B cell (primary cell): ENCODE measurements around the gene WTIP. TPM values are rescaled to one million over a fixed set of nuclear protein-coding genes. Genes with fewer than 3 reads are reported as not detected.

Source experiments
- ATAC-seq: fragments of 200-7000 bp; cut with Tn5 transposase; one replicate; pipeline ENCODE4 v1.10.0; 2021; ENCODE audit warnings: low read depth, mild to moderate bottlenecking, moderate number of reproducible peaks, moderate library complexity
- CTCF ChIA-PET: fragments of 350-600 bp; sonication (Branson Sonifier 250); formaldehyde crosslinking; loops from one replicate; lab custom pipeline; 2021; ENCODE audit warnings: antibody characterized with exemption, inconsistent platforms; lab: Charles Lee
- POLR2A ChIA-PET: fragments of 350-600 bp; sonication (Branson Sonifier 250); formaldehyde crosslinking; loops from one replicate; lab custom pipeline; 2021; ENCODE audit warnings: antibody characterized with exemption; lab: Charles Lee
- DNase-seq: peaks from one replicate; pipeline ENCODE4 v3.0.0; 2013
- H2AFZ ChIP-seq: 2 replicates; pipeline ENCODE4 v1.6.1; 2012; ENCODE audit warnings: mild to moderate bottlenecking, low read depth, low read length; ENCODE audit not compliant: insufficient read depth, poor library complexity, severe bottlenecking
- H3K27ac ChIP-seq, 2 donors: 1 replicate in 1 of 2; 2 replicates in 1 of 2; pipeline ENCODE4 v1.5.1; 2012 to 2013; ENCODE audit warnings: low read length in 2 of 2, mild to moderate bottlenecking in 2 of 2, moderate library complexity in 1 of 2
- H3K27me3 ChIP-seq, 4 experiments: fragments of 200-600 bp in 1 of 4; sonication (generic) in 1 of 4; replicated peaks in 1 of 4; 1 replicate in 2 of 4; 2 replicates in 2 of 4; pipeline versions ENCODE4 v1.6.1 to v1.7.0; 2013 to 2016; ENCODE audit warnings: low read length in 3 of 4, mild to moderate bottlenecking in 2 of 4, mixed read lengths in 1 of 4, moderate library complexity in 1 of 4; ENCODE audit not compliant: insufficient read depth in 4 of 4, control insufficient read depth in 3 of 4; ENCODE audit errors: control extremely low read depth in 1 of 4
- H3K36me3 ChIP-seq, 2 experiments: replicated peaks in 1 of 2; 1 replicate in 1 of 2; 2 replicates in 1 of 2; pipeline versions ENCODE4 v1.6.1 to v1.7.1; 2013; ENCODE audit warnings: low read length in 1 of 2; ENCODE audit not compliant: insufficient read depth in 2 of 2, control insufficient read depth in 1 of 2; ENCODE audit errors: control extremely low read depth in 1 of 2, extremely low read depth in 1 of 2
- H3K4me1 ChIP-seq, 2 donors: fragments of 200-600 bp in 1 of 2; sonication (generic) in 1 of 2; 1 replicate in 1 of 2; 2 replicates in 1 of 2; pipeline versions ENCODE4 v1.5.1 to v1.6.1; 2013 to 2017; ENCODE audit warnings: low read length in 2 of 2; ENCODE audit not compliant: control insufficient read depth in 2 of 2, insufficient read depth in 2 of 2
- H3K4me2 ChIP-seq: replicated peaks from 2 replicates; pipeline ENCODE3; 2012; ENCODE audit warnings: mild to moderate bottlenecking, low read depth, low read length; ENCODE audit not compliant: poor library complexity, severe bottlenecking
- H3K4me3 ChIP-seq, 5 experiments: fragments of 200-600 bp in 1 of 5; sonication (generic) in 1 of 5; 1 replicate in 3 of 5; 2 replicates in 2 of 5; pipeline versions ENCODE4 v1.5.1 to v1.7.0; 2011 to 2016; ENCODE audit warnings: low read length in 4 of 5, mild to moderate bottlenecking in 4 of 5, low read depth in 2 of 5, control low read depth in 1 of 5, moderate library complexity in 1 of 5; ENCODE audit not compliant: insufficient read depth in 1 of 5; ENCODE audit errors: control extremely low read depth in 1 of 5, extremely low read depth in 1 of 5
- H3K79me2 ChIP-seq: fragments of 200-600 bp; sonication (generic); one replicate; pipeline ENCODE4 v1.6.0; 2016; ENCODE audit warnings: low read length; ENCODE audit not compliant: control insufficient read depth, insufficient read depth
- H3K9ac ChIP-seq: fragments of 200-600 bp; sonication (generic); 2 replicates; pipeline ENCODE4 v1.6.1; 2017; ENCODE audit warnings: mild to moderate bottlenecking, low read length, moderate library complexity
- H3K9me3 ChIP-seq, 3 donors: one replicate each; pipeline versions ENCODE4 v1.6.1 to v1.7.1; 2013; ENCODE audit warnings: low read length in 2 of 3; ENCODE audit not compliant: control insufficient read depth in 2 of 3, insufficient read depth in 1 of 3; ENCODE audit errors: control extremely low read depth in 1 of 3
- H4K20me1 ChIP-seq: 2 replicates; pipeline ENCODE4 v1.6.0; 2012; ENCODE audit warnings: mild to moderate bottlenecking, low read length; ENCODE audit not compliant: insufficient read depth, control insufficient read depth, poor library complexity, severe bottlenecking
- H3K27ac Mint-ChIP-seq: one replicate; pipeline ENCODE4 v1.8.0; 2021; ENCODE audit warnings: mixed read lengths
- H3K27me3 Mint-ChIP-seq: one replicate; pipeline ENCODE4 v1.8.0; 2021; ENCODE audit warnings: mixed read lengths
- H3K4me1 Mint-ChIP-seq: one replicate; pipeline ENCODE4 v1.8.0; 2021; ENCODE audit warnings: mixed read lengths
- H3K4me3 Mint-ChIP-seq: one replicate; pipeline ENCODE4 v1.8.0; 2021; ENCODE audit warnings: mixed read lengths
- H3K9me3 Mint-ChIP-seq: one replicate; pipeline ENCODE4 v1.8.0; 2022; ENCODE audit warnings: mixed read lengths; ENCODE audit not compliant: insufficient read depth
- CTCF ChIP-seq: fragments of 200-600 bp; IDR thresholded peaks from one replicate; pipeline ENCODE4 v1.8.0; 2022; ENCODE audit warnings: antibody characterized with exemption, mild to moderate bottlenecking
- EZH2 ChIP-seq: IDR thresholded peaks from 2 replicates; pipeline ENCODE4 v1.6.1; 2012; ENCODE audit warnings: borderline replicate concordance, low read depth, mild to moderate bottlenecking, moderate library complexity, low read length; ENCODE audit not compliant: insufficient read depth, poor library complexity, severe bottlenecking
- WGBS: methylation state at CpG from one replicate; pipeline ENCODE4 v1.1.5; 2013; ENCODE audit warnings: missing lambda C conversion rate; ENCODE audit not compliant: insufficient coverage; 5-methylcytosine and 5-hydroxymethylcytosine counted together
- intact Hi-C: fragments of 100-400 bp; cut with micrococcal nuclease; formaldehyde crosslinking; loops from one replicate; pipeline ENCODE4 v1.10.0; 2022
- polyA plus RNA-seq: library from polyadenylated mRNA; depleted of rRNA; stranded (reverse); fragments of >200 nt; gene quantifications from 2 replicates; pipeline ENCODE4 v1.2.3, GENCODE V29; 2012
- total RNA-seq, 2 donors: library from RNA; stranded (reverse); fragments of 120-200 nt in 1 of 2; gene quantifications; 1 replicate in 1 of 2; 2 replicates in 1 of 2; pipeline versions ENCODE4 v1.2.3 to v1.2.4, GENCODE V29; 2013 to 2022

WTIP gene
- total and polyA plus RNA-seq, 2 donors (not counting 1 experiment from before 2014, with no cell fraction given), result 0.18 to 0.30 TPM

GRCh38 chr19:34559045-34559444, 77.5 kb downstream of the WTIP start:
- no peak overlapping the region for H3K4me2 ChIP-seq
- ATAC-seq, result no peak
- no peaks in the 10 kb centered on the region for H3K79me2 ChIP-seq
- no peak overlapping the region for H2AFZ ChIP-seq
- no peaks in the 10 kb centered on the region for H3K4me1 Mint-ChIP-seq
- no peak overlapping the region for H3K4me3 Mint-ChIP-seq
- H3K27ac ChIP-seq, result no peak overlapping the region
- POLR2A ChIA-PET, result no interaction called here
- no peaks in the 10 kb centered on the region for H4K20me1 ChIP-seq
- no peak for DNase-seq
- no peaks in the 10 kb centered on the region for H3K36me3 ChIP-seq
- TF ChIP-seq EZH2 (no peak), CTCF (no peak)
- no peak overlapping the region for H3K4me3 ChIP-seq
- peaks cover 1% of the 10 kb centered on the region for H3K9me3 Mint-ChIP-seq
- CTCF ChIA-PET, result no interaction called here
- intact Hi-C loops, result no loop called here
- peaks cover 0 to 3% (median 0%) of the 10 kb centered on the region in 3 donors for H3K9me3 ChIP-seq
- no peaks in the 10 kb centered on the region for H3K4me1 ChIP-seq
- peaks cover 30% of the 10 kb centered on the region for H3K27me3 Mint-ChIP-seq
- H3K9ac ChIP-seq, result no peak overlapping the region
- H3K27ac Mint-ChIP-seq, result no peak overlapping the region
- 85% methylated on average over 12 of the region's 12 CpGs for WGBS
- H3K27me3 ChIP-seq, result peaks cover 0 to 16% (median 3%) of the 10 kb centered on the region in 4 experiments

- ATAC-seq, result no peak
- H3K4me3 Mint-ChIP-seq, result no peak overlapping the region
- Histone ChIP-seq H4K20me1 (no peaks in the 10 kb centered on the region), H3K27ac (no peak overlapping the region), H3K4me2 (no peak overlapping the region), H3K79me2 (no peaks in the 10 kb centered on the region), H3K36me3 (no peaks in the 10 kb centered on the region), H2AFZ (no peak overlapping the region), H3K9me3 (peaks cover 0 to 3% (median 0%) of the 10 kb centered on the region in 3 donors), H3K4me1 (no peaks in the 10 kb centered on the region), H3K9ac (no peak overlapping the region), H3K27me3 (peaks cover 0 to 13% (median 3%) of the 10 kb centered on the region in 4 experiments), H3K4me3 (no peak overlapping the region)
- intact Hi-C loops, result no loop called here
- TF ChIP-seq CTCF (no peak), EZH2 (no peak)
- no peaks in the 10 kb centered on the region for H3K4me1 Mint-ChIP-seq
- DNase-seq, result no peak
- 46% methylated on average over 3 of the region's 6 CpGs for WGBS
- ChIA-PET CTCF (no interaction called here), POLR2A (no interaction called here)
- H3K27me3 Mint-ChIP-seq, result peaks cover 24% of the 10 kb centered on the region
- no peak overlapping the region for H3K27ac Mint-ChIP-seq
- peaks cover 2% of the 10 kb centered on the region for H3K9me3 Mint-ChIP-seq
Observed at GRCh38 chr19:34560229-34560628, 78.7 kb downstream of the WTIP start.

Other genes with a start within 250 kb of the WTIP start
- gene GARRE1, start 227.2 kb upstream of the WTIP start, total RNA-seq, result 53.6 and 55.6 TPM in 2 replicates
- 26.3 and 32.8 TPM in 2 replicates for gene GARRE1, start 227.2 kb upstream of the WTIP start, polyA plus RNA-seq
- gene GPI, start 116.6 kb upstream of the WTIP start, total RNA-seq, result 99.3 and 102 TPM in 2 replicates
- gene GPI, start 116.6 kb upstream of the WTIP start, polyA plus RNA-seq, result 60.4 and 74.5 TPM in 2 replicates
- gene PDCD2L, start 77.4 kb upstream of the WTIP start, total RNA-seq, result 11.3 and 12.6 TPM in 2 replicates
- 14.2 and 16.7 TPM in 2 replicates for gene PDCD2L, start 77.4 kb upstream of the WTIP start, polyA plus RNA-seq
- gene UBA2, start 53.4 kb upstream of the WTIP start, total RNA-seq, result 74.5 and 74.9 TPM in 2 replicates
- 32.9 and 37.3 TPM in 2 replicates for gene UBA2, start 53.4 kb upstream of the WTIP start, polyA plus RNA-seq
- gene SCGB2B2, start 195.4 kb downstream of the WTIP start, total RNA-seq, result 0.91 and 2.8 TPM in 2 replicates
- gene SCGB2B2, start 195.4 kb downstream of the WTIP start, polyA plus RNA-seq, result 0.06 and 0.21 TPM in 2 replicates
- gene ZNF302, start 195.9 kb downstream of the WTIP start, total RNA-seq, result 48.4 and 51.6 TPM in 2 replicates
- 16.9 and 20.4 TPM in 2 replicates for gene ZNF302, start 195.9 kb downstream of the WTIP start, polyA plus RNA-seq